IPS DF 4.7 (cell line): Measurements from ENCODE around the gene SMURF1.

Experiments used
- DNase-seq: peaks from one replicate; pipeline ENCODE4 v3.0.0-alpha.2; 2013; ENCODE audit warnings: low spot score; ENCODE audit errors: extremely low read depth

SMURF1 gene

GRCh38 chr7:98990356-98990755 lies 153.6 kb downstream of the SMURF1 start:
- no peak for DNase-seq

- DNase-seq, result no peak
These were observed 155.3 kb downstream of the SMURF1 start for GRCh38 chr7:98988641-98989040.

- no peak for DNase-seq
These were observed 158.0 kb downstream of the SMURF1 start for GRCh38 chr7:98985945-98986344.

GRCh38 chr7:98985406-98985805 lies 158.5 kb downstream of the SMURF1 start:
- no peak for DNase-seq

GRCh38 chr7:98984126-98984525 lies 159.8 kb downstream of the SMURF1 start:
- no peak for DNase-seq

- no peak for DNase-seq
These were observed 161.2 kb downstream of the SMURF1 start for GRCh38 chr7:98982686-98983085.

GRCh38 chr7:98981701-98982100 lies 162.2 kb downstream of the SMURF1 start:
- DNase-seq, result no peak

GRCh38 chr7:98978672-98979071 lies 165.2 kb downstream of the SMURF1 start:
- no peak for DNase-seq
